ENCODE measurements around the gene BTBD10.
A peak's percentile ranks its signal among the peaks of the same experiment; 100 is the strongest.

BTBD10 gene

GRCh38 chr11:13462901-13463778 lies at the start of gene BTBD10:
BTBD10 (minus strand) TSS chr11:13463222; CDS start chr11:13445124, 18,098 bp downstream.
- peak; percentile 66 to 67 for DNase-seq

GRCh38 chr11:13503393-13503792 lies 40.4 kb upstream of the BTBD10 start:
- no peak for DNase-seq

GRCh38 chr11:13502492-13502891 lies 39.5 kb upstream of the BTBD10 start:
- no peak for DNase-seq

GRCh38 chr11:13495929-13496328 lies 32.9 kb upstream of the BTBD10 start, which contains the start of gene PTH:
PTH (minus strand) TSS chr11:13495997; CDS start chr11:13492855, 3,142 bp downstream.
- DNase-seq, result no peak

GRCh38 chr11:13494051-13494450 lies 31.0 kb upstream of the BTBD10 start:
- no peak for DNase-seq

- no peak for DNase-seq
Measured at GRCh38 chr11:13487661-13488030, 24.6 kb upstream of the BTBD10 start.

- no peak for DNase-seq
Measured at GRCh38 chr11:13486926-13487660, 24.1 kb upstream of the BTBD10 start.

- no peak for DNase-seq
Measured at GRCh38 chr11:13480198-13480597, 17.2 kb upstream of the BTBD10 start.

GRCh38 chr11:13479688-13480087 lies 16.7 kb upstream of the BTBD10 start:
- DNase-seq, result no peak

GRCh38 chr11:13475091-13475490 lies 12.1 kb upstream of the BTBD10 start:
- no peak for DNase-seq

- DNase-seq, result no peak
Measured at GRCh38 chr11:13473013-13473722, 10.1 kb upstream of the BTBD10 start.

- no peak for DNase-seq
Measured at GRCh38 chr11:13468750-13469149, 5.7 kb upstream of the BTBD10 start.

- DNase-seq, result peak in 1 of 2 experiments; percentile 4
Measured at GRCh38 chr11:13465909-13466371, 2.9 kb upstream of the BTBD10 start.

GRCh38 chr11:13463779-13464290 lies 813 bp upstream of the BTBD10 start:
- peak in 1 of 2 experiments; percentile 12 for DNase-seq

- DNase-seq, result peak in 1 of 2 experiments; percentile 7
Measured at GRCh38 chr11:13462311-13462900, 616 bp downstream of the BTBD10 start.

GRCh38 chr11:13461291-13461690 lies 1.7 kb downstream of the BTBD10 start:
- DNase-seq, result no peak

- no peak for DNase-seq
Measured at GRCh38 chr11:13450832-13451397, 12.1 kb downstream of the BTBD10 start.

- no peak for DNase-seq
Measured at GRCh38 chr11:13449522-13449921, 13.5 kb downstream of the BTBD10 start.

GRCh38 chr11:13448876-13449275 lies 14.1 kb downstream of the BTBD10 start:
- DNase-seq, result no peak

- DNase-seq, result no peak
Measured at GRCh38 chr11:13446444-13446843, 16.6 kb downstream of the BTBD10 start.

GRCh38 chr11:13445588-13445987 lies 17.4 kb downstream of the BTBD10 start:
- no peak for DNase-seq
